H1 (cell line): ENCODE data around the gene EIF4E3. TPM values are rescaled to one million over a fixed set of nuclear protein-coding genes. Genes with fewer than 3 reads are reported as not detected.

Experiments
- CTCF ChIA-PET: fragments of 300-600 bp; sonication (Branson Sonifier 250); formaldehyde crosslinking; loops from one replicate; lab custom pipeline; 2021; ENCODE audit not compliant: partially characterized antibody; lab: Charles Lee
- POLR2A ChIA-PET: fragments of 300-600 bp; sonication (Branson Sonifier 250); formaldehyde crosslinking; loops from one replicate; lab custom pipeline; 2021; ENCODE audit warnings: inconsistent platforms; ENCODE audit not compliant: partially characterized antibody; lab: Charles Lee
- DNase-seq, 2 experiments: peaks; one replicate each; pipeline versions ENCODE4 v3.0.0 to v3.0.0-alpha.2; 2010 to 2022; ENCODE audit warnings: low spot score in 2 of 2, low read depth in 1 of 2, mixed read lengths in 1 of 2
- FAIRE-seq: peaks from 2 replicates; lab custom pipeline; 2011; peaks lifted over from hg19 to GRCh38; lab: Jason Lieb, UNC
- H2AFZ ChIP-seq: 2 replicates; pipeline ENCODE4 v1.8.1; 2012; ENCODE audit warnings: low read length, inconsistent platforms
- H2AK5ac ChIP-seq: 2 replicates; pipeline ENCODE4 v1.6.1; 2013; ENCODE audit warnings: low read depth, low read length
- H2BK120ac ChIP-seq: replicated peaks from 2 replicates; pipeline ENCODE3; 2013; ENCODE audit warnings: low read depth, low read length, inconsistent platforms
- H2BK12ac ChIP-seq: 2 replicates; pipeline ENCODE4 v1.6.1; 2013; ENCODE audit warnings: low read depth, low read length
- H2BK15ac ChIP-seq: 2 replicates; pipeline ENCODE4 v1.6.1; 2013; ENCODE audit warnings: low read length
- H2BK20ac ChIP-seq: 2 replicates; pipeline ENCODE4 v1.6.1; 2013; ENCODE audit warnings: low read length
- H2BK5ac ChIP-seq: 2 replicates; pipeline ENCODE4 v1.6.1; 2013; ENCODE audit warnings: low read depth, low read length
- H3K14ac ChIP-seq: 2 replicates; pipeline ENCODE4 v1.6.1; 2013; ENCODE audit warnings: inconsistent platforms; ENCODE audit not compliant: insufficient read length
- H3K18ac ChIP-seq: 2 replicates; pipeline ENCODE4 v1.6.1; 2013; ENCODE audit warnings: low read length; ENCODE audit errors: extremely low read depth
- H3K23ac ChIP-seq: 2 replicates; pipeline ENCODE4 v1.6.1; 2013; ENCODE audit warnings: inconsistent platforms; ENCODE audit not compliant: insufficient read length
- H3K23me2 ChIP-seq: 2 replicates; pipeline ENCODE4 v1.6.1; 2013; ENCODE audit warnings: low read depth, low read length
- H3K27ac ChIP-seq: 2 replicates; pipeline ENCODE4 v1.6.1; 2011; ENCODE audit warnings: low read depth, low read length, inconsistent platforms
- H3K27me3 ChIP-seq, 4 experiments: replicated peaks in 1 of 4; 1 replicate in 1 of 4; 2 replicates in 3 of 4; pipeline versions ENCODE4 v1.6.1 to v1.8.1; 2011 to 2013; ENCODE audit warnings: low read length in 3 of 4, mild to moderate bottlenecking in 3 of 4, inconsistent platforms in 2 of 4, mixed read lengths in 2 of 4, moderate library complexity in 1 of 4; ENCODE audit not compliant: control insufficient read depth in 3 of 4, insufficient read depth in 3 of 4; ENCODE audit errors: extremely low read depth in 1 of 4
- H3K36me3 ChIP-seq, 4 experiments: 2 replicates each; pipeline versions ENCODE4 v1.6.1 to v1.8.1; 2011 to 2013; ENCODE audit warnings: mild to moderate bottlenecking in 4 of 4, low read length in 3 of 4, moderate library complexity in 2 of 4, control low read depth in 1 of 4, inconsistent platforms in 1 of 4; ENCODE audit not compliant: insufficient read depth in 4 of 4, control insufficient read depth in 2 of 4
- H3K4ac ChIP-seq: replicated peaks from 2 replicates; pipeline ENCODE3; 2013; ENCODE audit warnings: low read length, low read depth, mixed read lengths, inconsistent platforms; ENCODE audit not compliant: insufficient read length
- H3K4me1 ChIP-seq, 4 experiments: replicated peaks in 1 of 4; 1 replicate in 1 of 4; 2 replicates in 3 of 4; pipeline versions ENCODE4 v1.6.1 to v1.8.1; 2011 to 2013; ENCODE audit warnings: low read length in 3 of 4, inconsistent platforms in 2 of 4, mixed read lengths in 1 of 4; ENCODE audit not compliant: insufficient read depth in 4 of 4, control insufficient read depth in 3 of 4
- H3K4me2 ChIP-seq, 2 experiments: 2 replicates each; pipeline versions ENCODE4 v1.6.1 to v1.8.1; 2011 to 2013; ENCODE audit warnings: low read depth in 2 of 2, low read length in 2 of 2, control low read depth in 1 of 2, inconsistent platforms in 1 of 2, mild to moderate bottlenecking in 1 of 2; ENCODE audit not compliant: insufficient read depth in 1 of 2
- H3K4me3 ChIP-seq, 4 experiments: fragments of 200-600, 300-600 bp in 1 of 4; sonication (generic), shearing (Covaris generic), sonication (Bioruptor Twin) in 1 of 4; 2 replicates each; pipeline versions ENCODE4 v1.5.1 to v1.8.1; 2011 to 2016; ENCODE audit warnings: low read length in 4 of 4, low read depth in 3 of 4, control low read depth in 2 of 4, inconsistent platforms in 2 of 4, mild to moderate bottlenecking in 2 of 4, mixed read lengths in 1 of 4, moderate library complexity in 1 of 4; ENCODE audit not compliant: insufficient read depth in 2 of 4; ENCODE audit errors: extremely low read depth in 1 of 4
- H3K56ac ChIP-seq: replicated peaks from 2 replicates; pipeline ENCODE3; 2013; ENCODE audit warnings: low read depth, mild to moderate bottlenecking, mixed read lengths, low read length, inconsistent platforms; ENCODE audit not compliant: insufficient read length
- H3K79me1 ChIP-seq: 2 replicates; pipeline ENCODE4 v1.6.1; 2013; ENCODE audit warnings: low read depth, low read length, control low read depth
- H3K79me2 ChIP-seq, 2 experiments: 2 replicates each; pipeline versions ENCODE4 v1.6.1 to v1.8.1; 2012 to 2013; ENCODE audit warnings: low read length in 2 of 2, mild to moderate bottlenecking in 2 of 2, inconsistent platforms in 1 of 2; ENCODE audit not compliant: insufficient read depth in 2 of 2, control insufficient read depth in 1 of 2
- H3K9ac ChIP-seq, 4 experiments: replicated peaks in 1 of 4; 1 replicate in 1 of 4; 2 replicates in 3 of 4; pipeline versions ENCODE4 v1.6.1 to v1.8.1; 2011 to 2013; ENCODE audit warnings: low read depth in 3 of 4, low read length in 3 of 4, control low read depth in 2 of 4, mild to moderate bottlenecking in 2 of 4, moderate library complexity in 2 of 4, inconsistent platforms in 1 of 4; ENCODE audit errors: extremely low read depth in 1 of 4
- H3K9me3 ChIP-seq, 2 experiments: 2 replicates each; pipeline versions ENCODE4 v1.6.1 to v1.8.1; 2012 to 2013; ENCODE audit warnings: mild to moderate bottlenecking in 2 of 2, moderate library complexity in 2 of 2, control low read depth in 1 of 2, inconsistent platforms in 1 of 2, low read depth in 1 of 2, low read length in 1 of 2, mixed read lengths in 1 of 2; ENCODE audit not compliant: insufficient read depth in 2 of 2
- H4K20me1 ChIP-seq, 2 experiments: replicated peaks in 1 of 2; 2 replicates each; pipeline versions ENCODE3 to v1.8.1; 2011 to 2013; ENCODE audit warnings: inconsistent platforms in 2 of 2, low read length in 2 of 2, mild to moderate bottlenecking in 1 of 2; ENCODE audit not compliant: insufficient read depth in 2 of 2, control insufficient read depth in 1 of 2
- H4K5ac ChIP-seq: 2 replicates; pipeline ENCODE4 v1.6.1; 2013; ENCODE audit warnings: low read length, low read depth, mixed read lengths, inconsistent platforms; ENCODE audit not compliant: insufficient read length
- H4K8ac ChIP-seq: 2 replicates; pipeline ENCODE4 v1.8.0; 2013; ENCODE audit warnings: mild to moderate bottlenecking, moderate library complexity, low read length, inconsistent platforms; ENCODE audit not compliant: insufficient read depth; ENCODE audit errors: extremely low read depth
- H4K91ac ChIP-seq: replicated peaks from 2 replicates; pipeline ENCODE3; 2013; ENCODE audit warnings: low read length, mixed read lengths, inconsistent platforms; ENCODE audit not compliant: insufficient read length
- ASH2L ChIP-seq: fragments of 200-600, 300-600 bp; sonication (generic); IDR thresholded peaks from one replicate; pipeline ENCODE4 v1.7.1; 2017; ENCODE audit warnings: low read length
- HDAC6 ChIP-seq: IDR thresholded peaks from one replicate; pipeline ENCODE4 v1.7.1; 2012; ENCODE audit warnings: low read depth, mild to moderate bottlenecking, inconsistent platforms, low read length, moderate library complexity
- JUN ChIP-seq: IDR thresholded peaks from 2 replicates; pipeline ENCODE4 v1.6.1; 2011; ENCODE audit warnings: low read depth, mild to moderate bottlenecking, improper control_type of control experiment, low read length
- RXRA ChIP-seq: IDR thresholded peaks from 2 replicates; pipeline ENCODE4 v1.6.1; 2011; ENCODE audit warnings: low read depth, mild to moderate bottlenecking, low read length, moderate library complexity; ENCODE audit not compliant: insufficient read depth
- SIRT6 ChIP-seq: IDR thresholded peaks from one replicate; pipeline ENCODE4 v1.7.1; 2012; ENCODE audit warnings: low read length, inconsistent platforms
- WGBS, 2 experiments: shearing (Covaris generic) in 1 of 2; methylation state at CpG; one replicate each; pipeline versions ENCODE4 v1.1.6 to v1.1.7; 2013 to 2015; ENCODE audit warnings: low lambda C conversion rate in 2 of 2, mixed read lengths in 2 of 2, inconsistent platforms in 1 of 2, low coverage in 1 of 2, missing lambda C conversion rate in 1 of 2; ENCODE audit not compliant: insufficient replicate concordance in 2 of 2, insufficient coverage in 1 of 2, insufficient read length in 1 of 2; ENCODE audit errors: extremely low coverage in 1 of 2, missing lambda C conversion rate in 1 of 2; 5-methylcytosine and 5-hydroxymethylcytosine counted together
- polyA plus RNA-seq, 7 experiments: library from polyadenylated mRNA; depleted of rRNA in 3 of 7; stranded (reverse) in 5 of 7; unstranded in 2 of 7; fragments of >200 nt in 5 of 7; fragments of 200-250 nt in 2 of 7; gene quantifications; 1 replicate in 5 of 7; 2 replicates in 1 of 7; 4 replicates in 1 of 7; pipeline versions ENCODE4 v1.2.1 to v1.2.3, GENCODE V29; 2011 to 2013; ENCODE audit warnings: missing spikeins in 2 of 7, mixed read lengths in 2 of 7
- total RNA-seq: library from RNA; stranded (reverse); fragmentation: NEBNext Ultra II Directional; extraction: Animal tissue kit (Norgen Biotek cat#: 25700); gene quantifications from 2 replicates; pipeline ENCODE4 v1.2.1, GENCODE V29; 2021
- TF ChIP-seq, protein P1 (sequence below), 3 experiments: IDR thresholded peaks; 1 replicate in 2 of 3; 2 replicates in 1 of 3; pipeline versions ENCODE4 v1.5.1 to v1.6.1; 2011; ENCODE audit warnings: low read length in 3 of 3, mild to moderate bottlenecking in 3 of 3, inconsistent platforms in 2 of 3, low read depth in 1 of 3, moderate library complexity in 1 of 3; ENCODE audit not compliant: insufficient read depth in 1 of 3; ENCODE audit errors: control extremely low read depth in 1 of 3
- TF ChIP-seq, protein P2 (sequence below): IDR thresholded peaks from 2 replicates; pipeline ENCODE4 v1.6.1; 2012; ENCODE audit warnings: inconsistent platforms

EIF4E3 gene
- total and polyA plus RNA-seq, 2 of the 8 experiments (the other 6 are each of a cell fraction or from before 2014, with no cell fraction given), result 5.2 to 17.0 TPM

DNA sequence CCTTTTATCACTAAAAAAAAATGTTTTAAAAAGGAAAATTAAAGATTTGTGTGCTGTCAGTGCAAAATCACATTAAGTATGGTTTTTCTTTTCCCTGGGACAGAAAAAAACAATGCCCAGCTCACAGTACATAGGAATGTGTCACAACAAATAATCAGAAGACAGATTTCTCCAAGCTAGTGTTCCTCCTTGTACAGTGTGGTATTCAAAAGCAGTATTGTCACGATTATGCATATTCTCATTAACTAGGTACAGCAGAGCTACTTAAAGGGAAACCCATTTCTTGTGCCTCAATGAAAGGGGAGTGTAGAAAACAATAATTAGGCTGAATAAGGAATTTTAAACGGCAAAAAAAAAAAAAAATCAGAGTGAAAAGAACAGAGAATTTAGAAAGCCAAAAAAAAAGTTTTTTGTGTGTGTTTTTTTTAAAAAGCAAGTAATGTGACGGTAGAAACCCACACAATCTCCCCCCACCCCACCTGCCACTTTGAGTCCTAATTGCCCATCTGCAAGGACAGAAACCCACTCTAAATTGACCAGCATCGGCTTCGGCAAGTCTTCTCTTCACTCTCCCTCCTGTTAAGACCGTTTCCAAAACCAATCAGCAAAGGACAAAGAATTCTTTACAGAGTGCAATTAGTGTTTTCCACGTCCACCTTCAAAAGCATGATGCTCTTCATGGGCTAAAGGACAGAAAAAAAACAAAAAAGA lies 41.0 kb downstream of the EIF4E3 start:
- Histone ChIP-seq H3K18ac (no peak overlapping the region), H2BK120ac (no peak overlapping the region), H3K79me1 (no peaks in the 10 kb centered on the region), H3K14ac (no peak overlapping the region), H3K9me3 (no peaks in the 10 kb centered on the region), H3K9ac (no peak overlapping the region), H3K27me3 (peaks cover 0 to 1% (median 0%) of the 10 kb centered on the region in 4 experiments; a peak in 1 of 7 replicates), H3K27ac (no peak overlapping the region), H3K23ac (no peak overlapping the region), H3K56ac (no peak overlapping the region), H3K4me1 (peaks cover 3 to 14% (median 4%) of the 10 kb centered on the region in 4 experiments; a peak in 6 of 7 replicates), H2BK12ac (no peak overlapping the region), H2AFZ (no peak overlapping the region), H3K79me2 (no peaks in the 10 kb centered on the region), H3K36me3 (no peaks in the 10 kb centered on the region), H3K4me2 (no peak overlapping the region; a peak in 1 of 4 replicates), H2BK20ac (no peak overlapping the region), H4K20me1 (no peaks in the 10 kb centered on the region), H3K4me3 (no peak overlapping the region), H4K91ac (no peak overlapping the region), H4K5ac (no peak overlapping the region), H2AK5ac (no peak overlapping the region), H4K8ac (no peak overlapping the region), H2BK15ac (no peak overlapping the region), H3K23me2 (no peaks in the 10 kb centered on the region), H3K4ac (no peak overlapping the region), H2BK5ac (no peak overlapping the region)
- 78% methylated on average over 7 of the region's 7 CpGs; no CpG with 5 or more reads in 1 of the 2 experiments for WGBS, 2 experiments
- DNase-seq, result no peak
- FAIRE-seq, result no peak
- CTCF ChIA-PET, result interaction anchor here (0.6 to 1.6 kb wide), 7 partner anchors 10 to 1261 kb away, joined by 3 to 5 read pairs (median 4); no protein-coding TSS in a partner anchor
- POLR2A ChIA-PET, result no interaction called here
- TF ChIP-seq, protein P1, sequence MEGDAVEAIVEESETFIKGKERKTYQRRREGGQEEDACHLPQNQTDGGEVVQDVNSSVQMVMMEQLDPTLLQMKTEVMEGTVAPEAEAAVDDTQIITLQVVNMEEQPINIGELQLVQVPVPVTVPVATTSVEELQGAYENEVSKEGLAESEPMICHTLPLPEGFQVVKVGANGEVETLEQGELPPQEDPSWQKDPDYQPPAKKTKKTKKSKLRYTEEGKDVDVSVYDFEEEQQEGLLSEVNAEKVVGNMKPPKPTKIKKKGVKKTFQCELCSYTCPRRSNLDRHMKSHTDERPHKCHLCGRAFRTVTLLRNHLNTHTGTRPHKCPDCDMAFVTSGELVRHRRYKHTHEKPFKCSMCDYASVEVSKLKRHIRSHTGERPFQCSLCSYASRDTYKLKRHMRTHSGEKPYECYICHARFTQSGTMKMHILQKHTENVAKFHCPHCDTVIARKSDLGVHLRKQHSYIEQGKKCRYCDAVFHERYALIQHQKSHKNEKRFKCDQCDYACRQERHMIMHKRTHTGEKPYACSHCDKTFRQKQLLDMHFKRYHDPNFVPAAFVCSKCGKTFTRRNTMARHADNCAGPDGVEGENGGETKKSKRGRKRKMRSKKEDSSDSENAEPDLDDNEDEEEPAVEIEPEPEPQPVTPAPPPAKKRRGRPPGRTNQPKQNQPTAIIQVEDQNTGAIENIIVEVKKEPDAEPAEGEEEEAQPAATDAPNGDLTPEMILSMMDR (IDR thresholded peaks at IDR 0.05; ENCODE audit: control extremely low read depth in 1 of 3, insufficient read depth in 1 of 3, low read depth in 1 of 3, low read length in 3 of 3), result no peak
- TF ChIP-seq ASH2L (no peak), SIRT6 (no peak), JUN (no peak), RXRA (no peak), HDAC6 (no peak)
- TF ChIP-seq, protein P2, sequence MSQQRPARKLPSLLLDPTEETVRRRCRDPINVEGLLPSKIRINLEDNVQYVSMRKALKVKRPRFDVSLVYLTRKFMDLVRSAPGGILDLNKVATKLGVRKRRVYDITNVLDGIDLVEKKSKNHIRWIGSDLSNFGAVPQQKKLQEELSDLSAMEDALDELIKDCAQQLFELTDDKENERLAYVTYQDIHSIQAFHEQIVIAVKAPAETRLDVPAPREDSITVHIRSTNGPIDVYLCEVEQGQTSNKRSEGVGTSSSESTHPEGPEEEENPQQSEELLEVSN, result no peak
